ENCODE data around the gene KHDC4. TPM values are rescaled to one million over a fixed set of nuclear protein-coding genes. Genes with fewer than 3 reads are reported as not detected.

The KHDC4 gene
- polyA plus RNA-seq, 1 of the 3 experiments (the other 2 are of a cell fraction), result 43.1 TPM

- no peak for TF ChIP-seq TCF12 (IDR thresholded peaks at IDR 0.05)
- TF ChIP-seq RFX5 (IDR thresholded peaks at IDR 0.05; ENCODE audit: low read length), result no peak
- no peak for TF ChIP-seq NRF1 (IDR thresholded peaks at IDR 0.05; ENCODE audit: low read depth, low read length)
- TF ChIP-seq ZBTB33 (IDR thresholded peaks at IDR 0.05; ENCODE audit: borderline replicate concordance, low read depth), result no peak
- no peak for TF ChIP-seq FOXM1 (IDR thresholded peaks at IDR 0.05; ENCODE audit: low read depth)
- TF ChIP-seq MEF2A (IDR thresholded peaks at IDR 0.05; ENCODE audit: borderline replicate concordance, low read depth), result no peak
- TF ChIP-seq RAD21 (IDR thresholded peaks at IDR 0.05; ENCODE audit: low read length), result peak; percentile 13; the same call in 1 of the 2 replicates
- TF ChIP-seq USF1 (IDR thresholded peaks at IDR 0.05; ENCODE audit: borderline replicate concordance, low read depth), result peak; percentile 79
- TF ChIP-seq EZH2phosphoT487 (IDR thresholded peaks at IDR 0.05; ENCODE audit: borderline replicate concordance, low read depth), result no peak
- TF ChIP-seq RCOR1 (IDR thresholded peaks at IDR 0.05; ENCODE audit: low read length), result no peak
Observed at GRCh38 chr1:155910621-155911121, 23.5 kb downstream of the KHDC4 start (continued).

- H3K36me3 ChIP-seq (replicated peaks in 1 of 2; ENCODE audit: control insufficient read depth in 1 of 2, insufficient read depth in 2 of 2, low read length in 1 of 2), result peaks cover 43 to 86% of the 10 kb centered on the region in 2 experiments
- ChIA-PET POLR2A (no interaction called here), CTCF (interaction anchor here (1.1 kb wide), 1 partner anchor 19 kb away, joined by 3 read pairs; no protein-coding TSS in a partner anchor)
- H3K9me3 ChIP-seq, result no peaks in the 10 kb centered on the region
- TF ChIP-seq NFIC (IDR thresholded peaks at IDR 0.05; ENCODE audit: borderline replicate concordance) (no peak), SIN3A (IDR thresholded peaks at IDR 0.05; ENCODE audit: borderline replicate concordance, low read depth, low read length) (no peak), YY1 (IDR thresholded peaks at IDR 0.05; ENCODE audit: low read depth) (no peak)
- no peaks in the 10 kb centered on the region for H3K27me3 ChIP-seq (ENCODE audit: insufficient read depth)
- H3K4me1 ChIP-seq (ENCODE audit: control insufficient read depth in 1 of 2, insufficient read depth in 2 of 2, low read depth in 1 of 2, low read length in 1 of 2), result peaks cover 8% of the 10 kb centered on the region in 2 experiments; a peak in 3 of 4 replicates
- H3K9me2 ChIP-seq, result no peaks in the 10 kb centered on the region
- peak overlapping the region; percentile 56 to 94 for H3K4me3 ChIP-seq (ENCODE audit: low read depth in 2 of 2, low read length in 1 of 2)
- 86% methylated on average over 4 of the region's 4 CpGs for WGBS (ENCODE audit: low lambda C conversion rate)
- peak overlapping the region; percentile 86; the same call in 1 of the 2 replicates for H3K9ac ChIP-seq
- no peaks in the 10 kb centered on the region for H4K20me1 ChIP-seq (ENCODE audit: insufficient read depth)
- H3K79me2 ChIP-seq (ENCODE audit: insufficient read depth), result peaks cover 61% of the 10 kb centered on the region
- H2AFZ ChIP-seq (ENCODE audit: low read depth), result no peak overlapping the region
- peak overlapping the region; percentile 98 for H3K4me2 ChIP-seq
- no peak for DNase-seq
- peak overlapping the region in 1 of 2 experiments; percentile 70; a peak in 1 of 4 replicates for H3K27ac ChIP-seq (ENCODE audit: low read depth in 2 of 2, low read length in 1 of 2)
- peaks cover 46% of the 10 kb centered on the region for H3F3A ChIP-seq (replicated peaks; ENCODE audit: insufficient read depth)
Observed at GRCh38 chr1:155909894-155910293, 24.3 kb downstream of the KHDC4 start.

GRCh38 chr1:155904261-155904660, 30.0 kb downstream of the KHDC4 start:
- H3K4me3 ChIP-seq (ENCODE audit: low read depth in 2 of 2, low read length in 1 of 2), result no peak overlapping the region
- ChIA-PET CTCF (interaction anchor here (0.7 to 1.3 kb wide), 4 partner anchors 10 to 85 kb away, joined by 3 to 5 read pairs (median 4); no protein-coding TSS in a partner anchor), POLR2A (interaction anchor here (0.9 kb wide), 1 partner anchor 47 kb away, joined by 3 read pairs; the partner anchor contains the start of gene GON4L)
- no peak for TF ChIP-seq PBX3 (IDR thresholded peaks at IDR 0.05)
- no peak for TF ChIP-seq GATA2 (CRISPR knock-in tag; IDR thresholded peaks at IDR 0.05)
- TF ChIP-seq REST (IDR thresholded peaks at IDR 0.05; ENCODE audit: low read depth, low read length), result no peak
- TF ChIP-seq SMC3 (IDR thresholded peaks at IDR 0.05; ENCODE audit: low read depth, low read length), result no peak
- TF ChIP-seq NFIC (IDR thresholded peaks at IDR 0.05; ENCODE audit: borderline replicate concordance), result no peak

More at GRCh38 chr1:155904261-155904660, 30.0 kb downstream of the KHDC4 start:
- Histone ChIP-seq H3K4me1 (ENCODE audit: control insufficient read depth in 1 of 2, insufficient read depth in 2 of 2, low read depth in 1 of 2, low read length in 1 of 2) (0 out of 4 replicates have a peak, but pooled peaks cover 0 to 8% of the 10 kb centered on the region in 2 experiments), H3K9ac (no peak overlapping the region), H3K27ac (ENCODE audit: low read depth in 2 of 2, low read length in 1 of 2) (no peak overlapping the region), H3K36me3 (replicated peaks in 1 of 2; ENCODE audit: control insufficient read depth in 1 of 2, insufficient read depth in 2 of 2, low read length in 1 of 2) (peaks cover 43 to 91% of the 10 kb centered on the region in 2 experiments), H3K27me3 (ENCODE audit: insufficient read depth) (no peaks in the 10 kb centered on the region), H4K20me1 (ENCODE audit: insufficient read depth) (no peaks in the 10 kb centered on the region), H3F3A (replicated peaks; ENCODE audit: insufficient read depth) (peaks cover 12% of the 10 kb centered on the region), H2AFZ (ENCODE audit: low read depth) (no peak overlapping the region), H3K9me2 (no peaks in the 10 kb centered on the region), H3K9me3 (no peaks in the 10 kb centered on the region), H3K79me2 (ENCODE audit: insufficient read depth) (peaks cover 47% of the 10 kb centered on the region), H3K4me2 (no peak overlapping the region)
- no peak for DNase-seq
- 94% methylated on average over 12 of the region's 12 CpGs for WGBS (ENCODE audit: low lambda C conversion rate)
